H9 (cell line): ENCODE data around the gene SERPINA10. TPM values are rescaled to one million over a fixed set of nuclear protein-coding genes. Genes with fewer than 3 reads are reported as not detected.

ENCODE experiments used
- DNase-seq: peaks from one replicate; pipeline ENCODE4 v3.0.0-alpha.2; 2017
- H2AFZ ChIP-seq: one replicate; pipeline ENCODE4 v1.6.1; 2013; ENCODE audit warnings: mild to moderate bottlenecking, low read length, control low read depth, moderate library complexity
- H2AK5ac ChIP-seq: 2 replicates; pipeline ENCODE4 v1.6.1; 2013; ENCODE audit warnings: low read length, control low read depth, mixed read lengths; ENCODE audit not compliant: insufficient read length
- H2BK120ac ChIP-seq: one replicate; pipeline ENCODE4 v1.6.1; 2013; ENCODE audit warnings: low read depth, mild to moderate bottlenecking, low read length, control low read depth, inconsistent platforms; ENCODE audit not compliant: poor library complexity, severe bottlenecking
- H2BK12ac ChIP-seq: 2 replicates; pipeline ENCODE4 v1.6.1; 2013; ENCODE audit warnings: low read length, control low read depth, mixed read lengths, low read depth; ENCODE audit not compliant: insufficient read length
- H2BK15ac ChIP-seq: 2 replicates; pipeline ENCODE4 v1.6.1; 2013; ENCODE audit warnings: low read depth, low read length, control low read depth
- H2BK20ac ChIP-seq: one replicate; pipeline ENCODE4 v1.6.1; 2013; ENCODE audit warnings: low read depth, mild to moderate bottlenecking, low read length, control low read depth, inconsistent platforms; ENCODE audit not compliant: poor library complexity, severe bottlenecking
- H2BK5ac ChIP-seq: 2 replicates; pipeline ENCODE4 v1.6.1; 2013; ENCODE audit warnings: low read length, control low read depth, mixed read lengths; ENCODE audit not compliant: insufficient read length
- H3K14ac ChIP-seq: 2 replicates; pipeline ENCODE4 v1.6.1; 2013; ENCODE audit warnings: low read length, control low read depth; ENCODE audit not compliant: insufficient read depth
- H3K18ac ChIP-seq: 2 replicates; pipeline ENCODE4 v1.6.1; 2013; ENCODE audit warnings: low read depth, mild to moderate bottlenecking, mixed read lengths, low read length, control low read depth; ENCODE audit not compliant: insufficient read length
- H3K23ac ChIP-seq: 2 replicates; pipeline ENCODE4 v1.6.1; 2013; ENCODE audit warnings: low read length, control low read depth, mixed read lengths, low read depth; ENCODE audit not compliant: insufficient read length
- H3K23me2 ChIP-seq: 2 replicates; pipeline ENCODE4 v1.6.1; 2013; ENCODE audit warnings: low read depth, mild to moderate bottlenecking, mixed read lengths, low read length, control low read depth; ENCODE audit not compliant: insufficient read length, poor library complexity, severe bottlenecking
- H3K27ac ChIP-seq: 2 replicates; pipeline ENCODE4 v1.5.1; 2013; ENCODE audit warnings: low read length, control low read depth, mixed read lengths, low read depth; ENCODE audit not compliant: insufficient read length
- H3K27me3 ChIP-seq: 2 replicates; pipeline ENCODE4 v1.6.1; 2013; ENCODE audit warnings: low read length, control low read depth, inconsistent platforms; ENCODE audit not compliant: insufficient read depth
- H3K4ac ChIP-seq: 2 replicates; pipeline ENCODE4 v1.6.1; 2013; ENCODE audit warnings: low read depth, mild to moderate bottlenecking, control low read depth, inconsistent platforms, low read length, moderate library complexity
- H3K4me1 ChIP-seq: 2 replicates; pipeline ENCODE4 v1.6.1; 2013; ENCODE audit warnings: low read length, control low read depth, inconsistent platforms; ENCODE audit not compliant: insufficient read depth
- H3K4me2 ChIP-seq: 2 replicates; pipeline ENCODE4 v1.6.1; 2013; ENCODE audit warnings: low read length, control low read depth, mixed read lengths; ENCODE audit not compliant: insufficient read length, insufficient read depth
- H3K56ac ChIP-seq: 2 replicates; pipeline ENCODE4 v1.6.1; 2013; ENCODE audit warnings: low read depth, mild to moderate bottlenecking, mixed read lengths, low read length, control low read depth; ENCODE audit not compliant: insufficient read length
- H3K79me1 ChIP-seq: 2 replicates; pipeline ENCODE4 v1.6.1; 2013; ENCODE audit warnings: low read depth, mild to moderate bottlenecking, moderate library complexity, low read length, control low read depth, inconsistent platforms; ENCODE audit not compliant: insufficient read depth, poor library complexity, severe bottlenecking
- H3K79me2 ChIP-seq: 2 replicates; pipeline ENCODE4 v1.6.1; 2013; ENCODE audit warnings: low read length, control low read depth, inconsistent platforms; ENCODE audit not compliant: insufficient read depth
- H3K9ac ChIP-seq: 2 replicates; pipeline ENCODE4 v1.6.1; 2013; ENCODE audit warnings: low read length, control low read depth, mixed read lengths; ENCODE audit not compliant: insufficient read length; ENCODE audit errors: extremely low read depth
- H3K9me3 ChIP-seq: one replicate; pipeline ENCODE4 v1.6.1; 2013; ENCODE audit warnings: low read depth, low read length, inconsistent platforms; ENCODE audit not compliant: control insufficient read depth
- H3T11ph ChIP-seq: one replicate; pipeline ENCODE4 v1.6.1; 2013; ENCODE audit warnings: mild to moderate bottlenecking, low read length, control low read depth, inconsistent platforms
- H4K20me1 ChIP-seq: one replicate; pipeline ENCODE4 v1.6.1; 2013; ENCODE audit not compliant: control insufficient read depth, insufficient read length, insufficient read depth
- H4K5ac ChIP-seq: 2 replicates; pipeline ENCODE4 v1.6.1; 2013; ENCODE audit warnings: low read depth, mild to moderate bottlenecking, mixed read lengths, low read length, control low read depth; ENCODE audit not compliant: insufficient read length
- H4K8ac ChIP-seq: replicated peaks from 2 replicates; pipeline ENCODE4 v1.6.1; 2013; ENCODE audit warnings: low read length, control low read depth, mixed read lengths, low read depth; ENCODE audit not compliant: insufficient read length
- H4K91ac ChIP-seq: 2 replicates; pipeline ENCODE4 v1.6.1; 2013; ENCODE audit warnings: low read depth, mild to moderate bottlenecking, moderate library complexity, mixed read lengths, low read length, control low read depth; ENCODE audit not compliant: insufficient read length
- H3K27ac Mint-ChIP-seq, 3 experiments: 2 replicates in 2 of 3; 3 replicates in 1 of 3; pipeline ENCODE4 v1.8.0; 2020 to 2021; ENCODE audit warnings: mixed read lengths in 3 of 3, mild to moderate bottlenecking in 1 of 3, moderate library complexity in 1 of 3
- H3K27me3 Mint-ChIP-seq: 2 replicates; pipeline ENCODE4 v1.8.0; 2021; ENCODE audit warnings: low read depth, mild to moderate bottlenecking, moderate library complexity, mixed read lengths
- H3K36me3 Mint-ChIP-seq, 3 experiments: 2 replicates in 2 of 3; 3 replicates in 1 of 3; pipeline ENCODE4 v1.8.0; 2020 to 2021; ENCODE audit warnings: low read depth in 3 of 3, mixed read lengths in 3 of 3; ENCODE audit not compliant: insufficient read depth in 1 of 3
- H3K4me1 Mint-ChIP-seq, 2 experiments: 2 replicates each; pipeline ENCODE4 v1.8.0; 2020; ENCODE audit warnings: mixed read lengths in 2 of 2
- H3K4me3 Mint-ChIP-seq, 2 experiments: 2 replicates in 1 of 2; 3 replicates in 1 of 2; pipeline ENCODE4 v1.8.0; 2020 to 2021; ENCODE audit warnings: mild to moderate bottlenecking in 2 of 2, mixed read lengths in 2 of 2, moderate library complexity in 1 of 2
- H3K9me3 Mint-ChIP-seq, 2 experiments: 2 replicates in 1 of 2; 3 replicates in 1 of 2; pipeline ENCODE4 v1.8.0; 2020; ENCODE audit warnings: mild to moderate bottlenecking in 2 of 2, mixed read lengths in 2 of 2, moderate library complexity in 1 of 2
- CTCF ChIP-seq: fragments of 200-600 bp; sonication (generic); conservative IDR thresholded peaks from 3 replicates; pipeline ENCODE4 v1.8.0; 2021; ENCODE audit warnings: antibody characterized with exemption, mild to moderate bottlenecking
- total RNA-seq: library from RNA; stranded (reverse); gene quantifications from 2 replicates; pipeline ENCODE4 v1.2.1, GENCODE V29; 2021

The SERPINA10 gene
- total RNA-seq, 1 experiment from 2014 or later, result not detected

GRCh38 chr14:94332587-94332986 lies 39.5 kb upstream of the SERPINA10 start:
- Histone ChIP-seq H4K20me1 (no peaks in the 10 kb centered on the region), H2BK12ac (no peak overlapping the region), H2AFZ (no peak overlapping the region), H2AK5ac (no peak overlapping the region), H3K9me3 (no peaks in the 10 kb centered on the region), H3K79me1 (no peaks in the 10 kb centered on the region), H3K4me1 (no peaks in the 10 kb centered on the region), H4K5ac (no peak overlapping the region), H3T11ph (no peak overlapping the region), H3K56ac (no peak overlapping the region), H3K9ac (no peak overlapping the region), H3K79me2 (no peaks in the 10 kb centered on the region), H2BK20ac (no peak overlapping the region), H3K4ac (no peak overlapping the region), H3K18ac (no peak overlapping the region), H3K4me2 (no peak overlapping the region), H2BK120ac (no peak overlapping the region), H2BK15ac (no peak overlapping the region), H4K91ac (no peak overlapping the region), H3K23me2 (no peaks in the 10 kb centered on the region), H3K14ac (no peak overlapping the region), H4K8ac (no peak overlapping the region), H3K27me3 (no peaks in the 10 kb centered on the region), H2BK5ac (no peak overlapping the region), H3K23ac (no peak overlapping the region), H3K27ac (no peak overlapping the region)
- no peak for DNase-seq
- Mint-ChIP-seq H3K27ac (no peak overlapping the region; a peak in 1 of 7 replicates), H3K4me3 (no peak overlapping the region), H3K36me3 (no peaks in the 10 kb centered on the region), H3K9me3 (no peaks in the 10 kb centered on the region), H3K27me3 (no peaks in the 10 kb centered on the region), H3K4me1 (peaks cover 0 to 2% of the 10 kb centered on the region in 2 experiments; a peak in 1 of 4 replicates)
- TF ChIP-seq CTCF, result no peak
